HG03457 (cell line): ENCODE results near the gene BEST1.

Experiments used
- ATAC-seq: cut with Tn5 transposase; IDR thresholded peaks from one replicate; pipeline ENCODE4 v1.9.1; 2021; ENCODE audit warnings: moderate number of reproducible peaks; ENCODE audit not compliant: unreplicated experiment

Gene BEST1

DNA sequence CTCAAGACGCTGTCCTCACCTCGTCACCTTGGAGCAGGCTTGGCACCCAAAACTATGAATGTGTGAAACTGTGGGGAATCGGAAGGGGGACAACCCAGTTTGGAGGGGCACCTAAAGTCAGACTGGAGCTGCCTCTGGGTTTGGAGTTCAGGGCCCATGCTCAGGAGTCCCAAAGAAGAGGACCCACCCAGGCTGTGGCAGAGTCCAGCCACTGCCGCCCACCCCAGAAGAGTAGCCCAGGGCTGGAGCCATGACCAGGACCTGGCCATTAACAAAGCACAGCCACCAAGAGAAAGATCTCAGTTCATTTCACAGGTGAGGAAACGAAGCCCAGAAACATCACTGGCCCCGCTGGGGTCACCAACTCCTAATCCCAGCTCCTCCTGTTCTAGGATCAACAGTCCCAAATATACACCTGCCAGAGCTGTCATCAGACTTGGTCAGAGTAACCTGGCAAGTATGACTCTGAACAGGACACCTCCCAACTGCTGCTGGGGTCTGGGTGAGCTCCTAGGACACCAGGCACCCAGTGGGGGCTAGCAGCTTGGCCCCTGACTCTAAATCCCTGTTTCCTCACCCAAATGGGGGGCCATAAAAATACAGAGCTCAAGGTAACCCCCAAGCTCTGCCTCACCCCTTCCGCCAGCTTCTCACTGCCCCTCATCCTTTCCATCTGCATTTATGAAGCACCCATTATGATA, 35.5 kb upstream of the BEST1 start:
- ATAC-seq: no peak

DNA sequence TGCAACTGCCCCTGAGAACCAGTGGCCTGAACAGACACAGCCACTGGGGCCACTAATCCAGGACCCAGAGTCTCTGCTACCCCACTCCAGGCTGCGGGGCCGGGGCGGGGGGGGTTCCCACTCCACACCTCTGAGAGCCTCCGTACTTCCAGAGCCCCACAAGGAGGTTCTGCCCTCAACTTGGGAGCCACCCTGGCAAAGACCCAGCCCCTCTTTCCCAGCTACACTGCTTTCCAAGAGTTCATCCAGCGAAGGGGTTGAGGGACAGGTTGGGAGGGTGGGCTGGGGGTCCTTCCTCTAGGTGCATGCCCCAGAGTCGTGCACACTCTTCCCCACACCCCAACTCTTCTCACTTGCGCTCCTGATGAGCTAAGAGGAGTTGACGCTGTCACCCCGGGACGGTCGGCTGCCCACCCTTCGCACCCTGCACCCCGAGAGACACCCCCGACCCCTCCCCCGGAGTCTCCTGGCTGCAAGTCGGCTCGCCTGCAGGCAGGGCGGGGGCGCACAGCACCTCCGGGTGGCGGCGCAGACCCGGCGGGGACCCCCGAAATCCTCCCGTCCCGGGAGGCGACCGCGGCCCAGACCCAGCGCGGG, 33.3 kb upstream of the BEST1 start:
- ATAC-seq: no peak

DNA sequence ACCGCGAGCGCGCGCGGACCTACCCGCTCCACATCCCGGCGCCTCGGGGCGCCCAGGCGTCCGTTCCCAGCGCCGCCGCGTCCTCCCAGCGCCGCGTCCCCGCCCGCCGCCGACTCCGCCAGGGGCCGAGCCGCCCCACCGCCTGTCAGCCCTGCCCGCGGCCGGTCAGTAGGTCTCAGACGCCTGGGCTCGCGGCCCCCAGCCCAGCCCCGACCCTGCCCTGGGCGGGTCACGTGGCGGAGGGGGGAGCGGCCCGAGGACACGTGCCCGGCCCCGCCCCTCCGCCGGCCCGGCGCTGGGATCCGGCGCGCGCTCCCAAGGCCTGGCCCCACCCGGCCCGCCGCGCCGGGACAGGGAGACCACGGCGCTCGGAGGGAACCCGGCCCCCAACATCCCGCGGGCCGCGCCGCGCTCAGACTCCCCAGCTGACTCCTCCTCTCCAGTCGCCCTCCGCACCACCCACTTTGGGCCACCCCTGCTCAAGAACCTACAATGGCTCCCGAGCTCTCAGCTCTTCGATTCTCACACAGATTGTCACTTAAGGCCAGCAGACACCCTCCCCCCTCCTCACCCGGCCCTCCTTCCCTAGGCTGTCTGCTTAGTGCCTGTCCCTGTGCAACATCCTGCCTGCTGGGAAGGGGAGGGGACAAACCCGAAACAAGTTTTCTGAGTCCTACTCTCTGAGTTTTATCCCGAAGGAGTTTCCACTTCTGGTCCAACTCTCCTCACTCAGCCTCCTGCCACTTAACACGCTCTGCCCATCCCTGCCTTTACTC, 32.6 kb upstream of the BEST1 start, which contains the start of gene RAB3IL1:
Gene RAB3IL1 (minus strand): TSS at position 233 of the 776 bp plus-strand sequence. CDS start 199 bp downstream, at position 34.
- ATAC-seq: no peak

- ATAC-seq: no peak
Observed at GRCh38 chr11:61918251-61918937, 31.8 kb upstream of the BEST1 start.

GRCh38 chr11:61918938-61919704, 31.0 kb upstream of the BEST1 start:
- ATAC-seq: no peak

- no peak for ATAC-seq
Observed at GRCh38 chr11:61919705-61920631, 30.2 kb upstream of the BEST1 start.

GRCh38 chr11:61921446-61921845, 28.7 kb upstream of the BEST1 start:
- no peak for ATAC-seq

DNA sequence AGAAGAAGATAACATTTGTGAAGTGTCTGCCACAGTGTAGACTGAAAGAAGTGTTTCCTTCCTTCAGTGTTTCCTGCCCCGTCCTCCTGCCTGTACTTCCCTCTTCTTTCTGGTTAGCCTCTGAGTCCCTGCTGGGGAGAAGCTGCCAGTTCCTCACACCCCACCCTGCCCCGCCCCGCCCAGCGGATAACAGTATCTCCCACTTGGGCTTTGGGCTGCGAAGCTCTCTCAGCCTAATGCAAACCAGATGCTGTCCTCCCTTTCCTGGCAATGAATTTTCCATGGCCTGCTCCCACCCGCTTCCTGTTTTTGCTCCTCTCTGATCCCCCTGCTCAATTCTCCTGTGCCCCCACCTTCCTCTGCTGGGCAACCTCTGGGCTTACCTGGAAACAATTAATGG, 27.6 kb upstream of the BEST1 start:
- ATAC-seq: no peak

- no peak for ATAC-seq
Observed at GRCh38 chr11:61923166-61924063, 26.7 kb upstream of the BEST1 start.

- no peak for ATAC-seq
Observed at GRCh38 chr11:61924064-61924455, 26.1 kb upstream of the BEST1 start.

- ATAC-seq: no peak
Observed at GRCh38 chr11:61925736-61926135, 24.4 kb upstream of the BEST1 start.

- no peak for ATAC-seq
Observed at GRCh38 chr11:61926235-61926634, 23.9 kb upstream of the BEST1 start.

GRCh38 chr11:61927501-61927900, 22.6 kb upstream of the BEST1 start:
- ATAC-seq: no peak

- no peak for ATAC-seq
Observed at GRCh38 chr11:61928606-61929005, 21.5 kb upstream of the BEST1 start.

- no peak for ATAC-seq
Observed at GRCh38 chr11:61930933-61931332, 19.2 kb upstream of the BEST1 start.

GRCh38 chr11:61935861-61936260, 14.3 kb upstream of the BEST1 start:
- no peak for ATAC-seq

DNA sequence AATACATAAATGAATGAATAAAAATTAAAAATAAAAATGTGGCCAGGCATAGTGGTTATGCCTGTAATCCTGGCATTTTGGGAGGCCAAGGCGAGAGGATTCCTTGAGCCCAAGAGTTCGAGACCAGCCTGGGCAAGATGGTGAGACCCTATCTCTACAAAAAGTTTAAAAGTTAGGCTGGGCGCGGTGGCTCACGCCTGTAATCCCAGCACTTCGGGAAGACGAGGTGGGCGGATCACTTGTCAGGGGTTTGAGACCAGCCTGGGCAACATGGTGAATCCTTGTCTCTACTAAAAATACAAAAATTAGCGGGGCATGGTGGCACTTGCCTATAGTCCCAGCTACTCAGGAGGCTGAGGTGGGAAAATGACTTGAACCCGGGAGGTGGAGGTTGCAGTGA, 9.7 kb upstream of the BEST1 start:
- no peak for ATAC-seq

- no peak for ATAC-seq
Observed at GRCh38 chr11:61945191-61945590, 5.0 kb upstream of the BEST1 start.

- ATAC-seq: no peak
Observed at GRCh38 chr11:61946894-61947293, 3.3 kb upstream of the BEST1 start.
